Measurements from ENCODE around the gene SERINC4. TPM values are rescaled to one million over a fixed set of nuclear protein-coding genes. Genes with fewer than 3 reads are reported as not detected.
A peak's percentile ranks its signal among the peaks of the same experiment; 100 is the strongest.

SERINC4 gene
- total RNA-seq, 1 experiment from 2014 or later, result not detected

GRCh38 chr15:43796566-43796965 is 3.5 kb downstream of the SERINC4 start:
- Mint-ChIP-seq H3K9me3 (ENCODE audit: unreplicated experiment) (no peaks in the 10 kb centered on the region), H3K27ac (ENCODE audit: low read depth, unreplicated experiment) (no peak overlapping the region), H3K36me3 (ENCODE audit: insufficient read depth, unreplicated experiment) (peaks cover 69% of the 10 kb centered on the region), H3K27me3 (ENCODE audit: insufficient read depth, unreplicated experiment) (no peaks in the 10 kb centered on the region), H3K4me3 (ENCODE audit: unreplicated experiment) (no peak overlapping the region), H3K4me1 (ENCODE audit: insufficient read depth, unreplicated experiment) (peaks cover 36% of the 10 kb centered on the region)
- DNase-seq (ENCODE audit: unreplicated experiment), result no peak
- no TSS peak for BruUV-seq (replicated peaks)
- TF ChIP-seq CTCF (IDR thresholded peaks at IDR 0.05; ENCODE audit: unreplicated experiment), result no peak
- ChIA-PET POLR2A (interaction anchor here (0.7 to 13.7 kb wide), 2 partner anchors 19 to 543 kb away, joined by 5 to 162 read pairs; partner anchors contain the start of gene ELL3), CTCF (interaction anchor here (0.6 to 2.9 kb wide), 4 partner anchors 21 to 52 kb away, joined by 3 to 11 read pairs (median 3); partner anchors contain the start of gene ELL3)
- intact Hi-C loops (cut with micrococcal nuclease), result no loop called here

GRCh38 chr15:43795997-43796396 is 4.0 kb downstream of the SERINC4 start:
- Mint-ChIP-seq H3K9me3 (ENCODE audit: unreplicated experiment) (no peaks in the 10 kb centered on the region), H3K4me1 (ENCODE audit: insufficient read depth, unreplicated experiment) (peaks cover 38% of the 10 kb centered on the region), H3K27me3 (ENCODE audit: insufficient read depth, unreplicated experiment) (no peaks in the 10 kb centered on the region), H3K4me3 (ENCODE audit: unreplicated experiment) (no peak overlapping the region), H3K27ac (ENCODE audit: low read depth, unreplicated experiment) (no peak overlapping the region), H3K36me3 (ENCODE audit: insufficient read depth, unreplicated experiment) (peaks cover 64% of the 10 kb centered on the region)
- CTCF ChIA-PET, result interaction anchor here (0.8 to 2.9 kb wide), 6 partner anchors 18 to 297 kb away, joined by 3 to 11 read pairs (median 4); partner anchors contain the start of gene ELL3
- BruUV-seq (replicated peaks), result no TSS peak
- intact Hi-C loops (cut with micrococcal nuclease), result no loop called here
- POLR2A ChIA-PET, result interaction anchor here (0.7 to 13.7 kb wide), 3 partner anchors 18 to 542 kb away, joined by 4 to 162 read pairs (median 5); partner anchors contain the start of genes ELL3 and MFAP1
- no peak for DNase-seq (ENCODE audit: unreplicated experiment)
- no peak for TF ChIP-seq CTCF (IDR thresholded peaks at IDR 0.05; ENCODE audit: unreplicated experiment)

- ChIA-PET POLR2A (interaction anchor here (0.8 to 13.7 kb wide), 4 partner anchors 10 to 29 kb away, joined by 3 to 162 read pairs (median 4); partner anchors contain the start of genes ELL3 and MFAP1), CTCF (interaction anchor here (0.8 to 2.9 kb wide), 5 partner anchors 18 to 297 kb away, joined by 3 to 11 read pairs (median 4); partner anchors contain the start of gene ELL3)
- peaks cover 37% of the 10 kb centered on the region for H3K4me1 Mint-ChIP-seq (ENCODE audit: insufficient read depth, unreplicated experiment)
- intact Hi-C loops (cut with micrococcal nuclease), result no loop called here
- no peaks in the 10 kb centered on the region for H3K9me3 Mint-ChIP-seq (ENCODE audit: unreplicated experiment)
- no peak overlapping the region for H3K4me3 Mint-ChIP-seq (ENCODE audit: unreplicated experiment)
- TF ChIP-seq CTCF (IDR thresholded peaks at IDR 0.05; ENCODE audit: unreplicated experiment), result no peak
- no peak overlapping the region for H3K27ac Mint-ChIP-seq (ENCODE audit: low read depth, unreplicated experiment)
- BruUV-seq (replicated peaks), result no TSS peak
- H3K27me3 Mint-ChIP-seq (ENCODE audit: insufficient read depth, unreplicated experiment), result no peaks in the 10 kb centered on the region
- peaks cover 56% of the 10 kb centered on the region for H3K36me3 Mint-ChIP-seq (ENCODE audit: insufficient read depth, unreplicated experiment)
- no peak for DNase-seq (ENCODE audit: unreplicated experiment)
Observed at GRCh38 chr15:43795197-43795596, 4.8 kb downstream of the SERINC4 start.

GRCh38 chr15:43794269-43795037 is 5.6 kb downstream of the SERINC4 start:
- POLR2A ChIA-PET, result interaction anchor here (0.6 to 13.7 kb wide), 6 partner anchors 10 to 498 kb away, joined by 3 to 162 read pairs (median 4); partner anchors contain the start of gene ELL3
- intact Hi-C loops (cut with micrococcal nuclease), result no loop called here
- TF ChIP-seq CTCF (IDR thresholded peaks at IDR 0.05; ENCODE audit: unreplicated experiment), result no peak
- Mint-ChIP-seq H3K9me3 (ENCODE audit: unreplicated experiment) (no peaks in the 10 kb centered on the region), H3K4me1 (ENCODE audit: insufficient read depth, unreplicated experiment) (peaks cover 29% of the 10 kb centered on the region), H3K27me3 (ENCODE audit: insufficient read depth, unreplicated experiment) (no peaks in the 10 kb centered on the region), H3K4me3 (ENCODE audit: unreplicated experiment) (peak overlapping the region; percentile 95), H3K36me3 (ENCODE audit: insufficient read depth, unreplicated experiment) (peaks cover 49% of the 10 kb centered on the region), H3K27ac (ENCODE audit: low read depth, unreplicated experiment) (peak overlapping the region; percentile 94)
- no peak for DNase-seq (ENCODE audit: unreplicated experiment)
- CTCF ChIA-PET, result interaction anchor here (1.0 to 1.7 kb wide), 4 partner anchors 8 to 424 kb away, joined by 3 to 5 read pairs (median 4); no protein-coding TSS in a partner anchor
- BruUV-seq (replicated peaks), result no TSS peak

All from MCF 10A (cell line).